Uterus (tissue), 2 donors: ENCODE results near the gene FAM20A.

ENCODE experiments used
- POLR2A ChIP-seq, 2 donors: fragments of 450-650 bp; IDR thresholded peaks; one replicate each; pipeline ENCODE4 v1.6.1; 2016; ENCODE audit warnings: antibody characterized with exemption in 2 of 2, mild to moderate bottlenecking in 1 of 2, moderate library complexity in 1 of 2
- TF ChIP-seq, protein P1 (sequence below), 4 experiments: fragments of 200-600 bp in 2 of 4; fragments of 450-650 bp in 2 of 4; sonication (generic) in 2 of 4; IDR thresholded peaks; one replicate each; pipeline ENCODE4 v1.5.1; 2016 to 2019; ENCODE audit warnings: antibody characterized with exemption in 4 of 4, mild to moderate bottlenecking in 2 of 4, moderate library complexity in 1 of 4

DNA sequence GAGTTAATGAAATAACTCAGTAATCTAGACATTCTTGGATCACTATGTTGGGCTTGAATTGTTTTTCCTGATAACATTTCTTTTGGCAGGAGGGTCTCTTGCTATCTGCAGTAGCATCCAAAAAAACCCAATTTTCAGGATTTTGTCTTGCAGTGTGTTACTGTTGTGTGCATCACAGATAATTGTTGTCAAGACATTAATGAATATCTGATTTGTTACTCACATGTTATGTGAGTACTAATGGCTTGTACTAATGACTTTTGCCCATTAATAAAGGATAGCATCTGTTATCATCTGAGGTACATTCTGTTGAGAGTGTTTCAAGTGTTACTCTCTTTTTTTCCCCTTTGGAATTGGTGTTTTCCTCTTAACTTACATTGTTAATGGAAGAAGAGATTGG, 78.9 kb downstream of the FAM20A start:
- TF ChIP-seq POLR2A (IDR thresholded peaks at IDR 0.05), result no peak
- TF ChIP-seq, protein P1, sequence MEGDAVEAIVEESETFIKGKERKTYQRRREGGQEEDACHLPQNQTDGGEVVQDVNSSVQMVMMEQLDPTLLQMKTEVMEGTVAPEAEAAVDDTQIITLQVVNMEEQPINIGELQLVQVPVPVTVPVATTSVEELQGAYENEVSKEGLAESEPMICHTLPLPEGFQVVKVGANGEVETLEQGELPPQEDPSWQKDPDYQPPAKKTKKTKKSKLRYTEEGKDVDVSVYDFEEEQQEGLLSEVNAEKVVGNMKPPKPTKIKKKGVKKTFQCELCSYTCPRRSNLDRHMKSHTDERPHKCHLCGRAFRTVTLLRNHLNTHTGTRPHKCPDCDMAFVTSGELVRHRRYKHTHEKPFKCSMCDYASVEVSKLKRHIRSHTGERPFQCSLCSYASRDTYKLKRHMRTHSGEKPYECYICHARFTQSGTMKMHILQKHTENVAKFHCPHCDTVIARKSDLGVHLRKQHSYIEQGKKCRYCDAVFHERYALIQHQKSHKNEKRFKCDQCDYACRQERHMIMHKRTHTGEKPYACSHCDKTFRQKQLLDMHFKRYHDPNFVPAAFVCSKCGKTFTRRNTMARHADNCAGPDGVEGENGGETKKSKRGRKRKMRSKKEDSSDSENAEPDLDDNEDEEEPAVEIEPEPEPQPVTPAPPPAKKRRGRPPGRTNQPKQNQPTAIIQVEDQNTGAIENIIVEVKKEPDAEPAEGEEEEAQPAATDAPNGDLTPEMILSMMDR (IDR thresholded peaks at IDR 0.05), result no peak
